Measurements from ENCODE around the gene AMBRA1.

The AMBRA1 gene

GRCh38 chr11:46505741-46506482 lies 87.9 kb downstream of the AMBRA1 start:
- DNase-seq (ENCODE audit: low read depth) = no peak

DNA sequence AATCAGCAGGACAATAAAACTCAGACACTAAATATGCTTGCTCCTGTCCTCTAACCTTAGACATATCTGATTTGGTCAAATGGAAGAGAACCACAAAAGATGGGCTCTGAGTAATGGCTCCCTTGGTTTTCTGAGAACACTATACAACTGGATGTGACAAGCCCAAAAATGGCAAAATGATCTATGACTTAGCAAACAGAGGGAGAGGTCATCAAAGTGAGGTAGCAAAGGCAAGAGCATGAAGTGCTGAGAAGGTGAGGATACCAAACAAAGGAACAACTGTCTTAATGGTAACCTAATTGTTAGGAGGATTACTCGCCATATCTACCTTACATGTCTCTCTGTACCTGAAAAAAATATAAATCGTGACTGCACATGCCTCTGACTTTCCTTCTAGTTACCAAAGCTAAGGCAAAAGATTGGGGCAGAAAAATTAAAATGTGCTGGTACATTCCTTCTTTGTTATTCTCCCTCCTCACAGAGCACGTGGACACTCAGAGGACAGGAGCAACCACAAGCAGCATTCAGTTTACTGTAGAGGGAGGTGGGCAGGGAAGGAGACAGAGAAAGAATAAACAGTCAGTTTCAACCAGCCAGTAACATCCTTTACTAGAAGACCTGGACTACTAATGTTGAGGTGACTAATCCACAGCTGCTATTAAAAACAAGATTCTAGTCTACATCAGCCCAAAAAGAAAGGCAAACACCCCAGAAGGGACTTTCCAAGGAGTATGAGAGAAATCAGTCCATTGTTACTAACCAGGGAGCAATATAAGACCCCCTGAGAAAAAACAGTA lies 88.8 kb downstream of the AMBRA1 start:
- peak; percentile 54 for DNase-seq (ENCODE audit: low read depth)

DNA sequence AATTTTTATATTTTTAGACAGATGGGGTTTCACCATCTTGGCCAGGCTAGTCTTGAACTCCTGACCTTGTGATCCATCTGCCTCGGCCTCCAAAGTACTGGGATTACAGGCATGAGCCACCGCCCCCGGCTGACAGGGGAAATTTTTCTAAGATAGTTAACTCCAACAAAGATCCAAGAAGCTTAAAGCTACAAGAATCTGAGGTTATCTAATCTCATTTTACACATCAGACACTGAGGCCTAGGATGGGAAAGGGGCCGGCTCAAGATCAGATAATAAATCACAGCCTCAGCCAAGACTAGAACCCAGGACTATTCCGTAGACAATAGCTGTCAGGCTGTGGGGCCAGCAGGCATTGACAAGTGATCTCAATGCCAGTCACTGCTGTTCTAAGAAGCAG lies 94.0 kb downstream of the AMBRA1 start:
- DNase-seq (ENCODE audit: low read depth) = no peak

DNA sequence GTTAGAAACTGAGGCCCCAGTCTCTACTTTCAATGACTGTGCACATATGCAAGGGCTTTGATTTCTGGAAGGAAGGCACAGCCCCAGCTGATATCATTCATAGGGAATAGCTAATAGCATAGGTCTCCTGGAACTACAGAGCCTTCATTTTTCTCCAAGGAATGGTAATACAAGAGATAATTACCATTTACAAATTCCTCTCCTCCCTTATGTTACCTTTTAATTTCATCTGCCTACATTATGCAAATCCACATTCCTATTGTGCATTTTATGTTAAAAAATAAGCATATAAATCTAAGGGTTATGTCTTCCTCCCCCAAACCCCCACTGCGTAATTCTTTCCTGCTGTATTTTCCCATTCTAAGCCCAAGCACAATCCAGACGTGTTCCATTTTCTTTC lies 94.9 kb downstream of the AMBRA1 start:
- no peak for DNase-seq (ENCODE audit: low read depth)

- no peak for DNase-seq (ENCODE audit: low read depth)
These were observed 95.6 kb downstream of the AMBRA1 start for GRCh38 chr11:46498179-46498578.

- no peak for DNase-seq (ENCODE audit: low read depth)
These were observed 96.3 kb downstream of the AMBRA1 start for GRCh38 chr11:46497498-46497897.

DNA sequence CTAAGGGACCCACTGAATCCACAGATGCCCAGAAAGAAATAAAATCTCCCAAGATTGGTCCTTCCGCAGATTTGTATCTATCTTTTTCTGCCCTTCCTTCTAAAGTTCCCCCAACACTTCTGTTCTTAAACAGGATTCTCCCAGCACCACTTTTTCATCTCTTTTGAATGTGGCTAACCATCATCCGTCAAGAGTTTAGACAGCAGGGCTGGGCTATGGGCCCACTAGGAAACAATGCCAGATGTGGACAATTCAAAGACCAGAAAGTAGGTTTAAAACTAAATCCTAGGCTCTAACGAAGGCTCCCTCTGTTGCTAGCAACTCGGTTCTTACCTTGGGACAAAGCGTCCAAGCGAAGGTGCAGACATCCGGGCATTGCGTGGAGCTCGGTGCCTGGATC lies 100.0 kb downstream of the AMBRA1 start:
- no peak for DNase-seq (ENCODE audit: low read depth)

DNA sequence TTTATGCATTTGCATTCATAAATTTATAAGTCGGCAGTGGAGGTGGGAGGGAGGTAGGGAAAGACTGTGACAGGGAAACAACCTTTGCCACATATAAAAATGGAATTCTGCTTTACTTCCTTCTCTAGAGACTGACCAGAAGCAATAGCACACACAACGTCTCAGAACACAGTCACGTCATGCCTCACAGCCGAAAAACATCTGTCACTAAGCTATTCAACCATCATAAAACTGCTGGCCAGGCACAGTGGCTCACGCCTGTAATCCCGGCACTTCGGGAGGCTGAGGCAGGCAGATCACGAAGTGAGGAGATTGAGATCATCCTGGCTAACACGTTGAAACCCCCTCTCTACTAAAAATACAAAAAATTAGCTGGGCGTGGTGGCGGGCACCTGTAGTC lies 101.3 kb downstream of the AMBRA1 start:
- peak; percentile 35 for DNase-seq (ENCODE audit: low read depth)

DNA sequence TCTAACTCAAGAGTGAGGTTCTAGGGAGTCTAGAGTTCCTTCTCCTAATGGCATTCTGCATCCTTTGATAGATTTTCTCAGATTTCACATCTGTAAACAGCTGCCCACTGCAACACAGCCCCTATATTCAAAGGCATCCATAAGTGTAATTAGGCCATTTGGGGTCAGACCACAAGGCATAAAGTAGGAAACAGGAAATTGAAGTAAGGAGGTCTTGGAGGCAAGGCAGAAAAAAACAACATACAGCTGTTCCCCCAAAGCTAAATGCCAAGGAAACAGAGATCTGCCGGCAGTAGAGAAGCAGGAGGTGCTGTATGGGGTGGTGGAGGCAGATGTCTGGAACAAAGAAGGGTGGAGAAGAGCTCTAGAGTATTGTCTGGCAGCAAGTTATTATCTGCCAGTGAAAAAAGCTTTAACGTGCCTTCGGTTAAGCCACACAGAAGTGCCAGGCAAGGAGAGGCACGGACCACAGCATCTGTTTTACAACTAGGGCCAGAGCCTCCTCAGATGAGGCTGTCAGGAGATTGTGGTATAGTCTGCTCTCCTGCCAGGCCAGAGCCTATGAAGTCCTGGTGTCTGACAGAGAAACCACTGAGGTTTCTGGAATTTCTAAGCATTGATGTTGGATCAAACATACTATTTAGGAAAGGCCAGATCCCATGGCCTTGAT lies 102.0 kb downstream of the AMBRA1 start:
- peak; percentile 26 for DNase-seq (ENCODE audit: low read depth)

DNA sequence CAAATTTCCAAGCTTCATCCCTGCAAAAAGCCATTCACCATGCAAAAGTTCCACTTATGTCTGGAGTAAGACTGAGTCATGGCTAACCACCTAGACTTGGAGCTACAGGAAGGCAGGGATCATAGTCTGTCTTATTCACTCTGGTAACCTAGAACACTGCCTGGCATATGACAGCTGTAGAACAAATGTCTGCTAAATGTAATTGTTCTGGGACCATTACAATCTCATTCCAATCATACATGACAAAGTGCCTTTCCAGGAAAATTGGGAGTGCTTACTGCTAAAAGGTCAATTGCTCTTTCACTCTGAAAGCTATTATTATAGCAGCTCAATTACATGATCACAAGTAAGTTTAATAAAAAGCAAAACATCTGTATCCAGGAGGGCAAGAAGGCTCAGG lies 103.2 kb downstream of the AMBRA1 start:
- DNase-seq (ENCODE audit: low read depth) = peak; percentile 24

GRCh38 chr11:46489656-46490560 lies 103.9 kb downstream of the AMBRA1 start:
- peak; percentile 62 for DNase-seq (ENCODE audit: low read depth)

GRCh38 chr11:46485856-46486443 lies 107.9 kb downstream of the AMBRA1 start:
- DNase-seq (ENCODE audit: low read depth) = no peak

DNA sequence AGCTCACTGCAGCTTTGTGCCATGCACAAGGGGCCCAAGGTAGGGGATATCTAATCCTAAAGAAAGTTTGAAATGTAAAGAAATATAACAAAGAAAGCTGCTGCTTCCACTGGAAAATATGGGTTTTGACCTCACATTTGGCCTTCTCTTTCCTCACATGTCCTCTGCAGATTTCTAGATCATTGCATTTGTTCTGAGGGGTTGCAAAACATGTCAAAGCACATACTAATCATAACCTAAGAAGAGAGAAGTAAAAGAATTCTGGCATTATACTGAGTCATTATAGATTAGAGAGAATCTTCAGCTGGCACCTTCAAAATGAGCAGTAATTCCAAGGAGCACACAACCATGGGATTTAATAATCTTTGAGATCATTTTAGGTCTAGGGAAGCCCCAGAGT lies 109.7 kb downstream of the AMBRA1 start:
- no peak for DNase-seq (ENCODE audit: low read depth)

- DNase-seq (ENCODE audit: low read depth) = no peak
These were observed 112.9 kb downstream of the AMBRA1 start for GRCh38 chr11:46480909-46481308.

DNA sequence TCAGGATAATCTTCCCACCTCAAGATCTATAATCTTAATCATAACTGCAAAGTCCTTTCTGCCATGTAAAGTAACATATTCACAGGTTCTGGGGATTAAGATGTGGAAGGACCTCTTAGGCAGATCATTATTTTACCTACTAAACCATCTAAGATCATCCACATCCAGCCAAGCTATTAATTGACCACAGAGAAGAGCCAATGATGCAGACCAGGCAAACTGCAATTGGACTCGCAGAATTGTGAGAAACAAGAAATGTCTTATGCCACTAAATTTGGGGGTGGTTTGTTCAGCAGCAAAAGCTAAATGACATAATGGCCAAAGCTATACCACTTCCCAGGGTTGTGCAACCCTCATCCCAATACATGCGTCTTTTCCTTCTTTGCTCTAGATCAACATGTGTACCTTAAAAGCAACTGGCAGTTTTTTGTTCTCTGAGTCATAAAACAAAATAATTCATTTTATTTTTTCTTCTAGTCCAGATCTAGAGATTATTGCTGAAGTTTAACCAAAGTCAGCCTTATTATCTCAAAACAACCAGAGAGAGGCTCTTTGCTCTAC lies 113.6 kb downstream of the AMBRA1 start:
- DNase-seq (ENCODE audit: low read depth) = no peak

DNA sequence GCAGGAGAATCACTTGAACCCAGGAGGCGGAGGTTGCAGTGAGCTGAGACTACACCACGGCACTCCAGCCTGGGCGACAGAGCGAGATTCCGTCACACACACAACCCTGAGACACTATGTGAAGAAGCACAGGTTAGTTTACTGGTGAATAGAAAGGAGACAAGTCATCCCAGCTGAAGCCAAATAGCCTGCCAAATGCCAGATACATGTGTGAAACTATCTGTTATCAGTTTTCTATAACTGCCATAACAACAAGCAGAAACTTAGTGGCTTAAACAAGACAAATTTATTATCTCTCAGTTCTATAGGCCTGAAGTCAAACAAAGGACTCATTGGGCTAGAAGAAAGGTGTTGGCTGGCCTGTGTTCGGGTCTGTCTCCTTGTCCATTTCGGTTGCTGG lies 114.2 kb downstream of the AMBRA1 start:
- no peak for DNase-seq (ENCODE audit: low read depth)

GRCh38 chr11:46478196-46478595 lies 115.6 kb downstream of the AMBRA1 start:
- no peak for DNase-seq (ENCODE audit: low read depth)

DNA sequence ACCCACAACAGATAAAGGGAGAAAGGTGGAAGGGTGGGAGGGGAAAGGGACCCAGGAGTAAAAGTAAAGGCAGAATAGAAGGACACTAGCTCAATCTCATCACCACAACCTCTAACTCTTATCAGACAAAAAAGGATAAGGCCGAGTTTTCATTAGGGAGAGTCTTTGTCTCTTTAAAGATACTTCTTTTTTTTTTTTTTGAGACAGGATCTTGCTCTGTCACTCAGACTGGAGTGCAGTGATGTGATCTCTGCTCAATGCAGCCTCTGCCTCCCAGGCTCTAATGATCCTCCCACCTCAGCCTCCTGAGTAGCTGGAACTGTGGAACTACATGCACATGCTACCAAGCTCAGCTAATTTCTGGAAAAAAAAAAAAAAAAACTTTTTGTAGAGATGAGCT lies 116.7 kb downstream of the AMBRA1 start:
- DNase-seq (ENCODE audit: low read depth) = no peak

DNA sequence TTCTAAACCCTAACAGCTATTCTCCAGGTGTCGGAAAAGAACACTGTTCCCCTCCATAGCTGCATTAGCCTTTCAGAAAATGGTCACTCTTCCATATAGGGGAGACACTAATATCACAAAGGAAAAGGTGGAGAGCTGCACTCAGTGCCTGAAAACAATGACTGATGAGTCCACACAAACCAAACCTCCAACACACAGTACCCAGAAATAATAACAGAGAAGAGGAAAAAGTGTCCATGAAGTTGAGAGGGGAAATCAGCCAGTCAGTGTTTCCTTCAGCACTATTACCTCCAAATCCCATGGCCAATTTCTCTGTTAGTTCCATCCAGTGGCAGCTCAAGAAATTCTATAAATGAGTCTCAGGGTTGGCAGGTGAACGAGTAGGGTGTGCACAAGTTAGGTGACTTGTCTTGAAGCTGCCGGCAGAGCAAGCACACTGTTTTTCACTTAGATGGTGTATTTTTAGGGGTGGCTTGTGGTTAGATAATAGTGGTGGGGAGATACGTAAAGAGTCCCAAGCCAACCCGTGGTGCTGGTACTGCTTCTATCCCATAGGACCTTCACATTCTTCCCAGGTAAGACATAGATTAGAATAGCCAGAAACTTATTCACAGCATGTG lies 117.8 kb downstream of the AMBRA1 start:
- no peak for DNase-seq (ENCODE audit: low read depth)

DNA sequence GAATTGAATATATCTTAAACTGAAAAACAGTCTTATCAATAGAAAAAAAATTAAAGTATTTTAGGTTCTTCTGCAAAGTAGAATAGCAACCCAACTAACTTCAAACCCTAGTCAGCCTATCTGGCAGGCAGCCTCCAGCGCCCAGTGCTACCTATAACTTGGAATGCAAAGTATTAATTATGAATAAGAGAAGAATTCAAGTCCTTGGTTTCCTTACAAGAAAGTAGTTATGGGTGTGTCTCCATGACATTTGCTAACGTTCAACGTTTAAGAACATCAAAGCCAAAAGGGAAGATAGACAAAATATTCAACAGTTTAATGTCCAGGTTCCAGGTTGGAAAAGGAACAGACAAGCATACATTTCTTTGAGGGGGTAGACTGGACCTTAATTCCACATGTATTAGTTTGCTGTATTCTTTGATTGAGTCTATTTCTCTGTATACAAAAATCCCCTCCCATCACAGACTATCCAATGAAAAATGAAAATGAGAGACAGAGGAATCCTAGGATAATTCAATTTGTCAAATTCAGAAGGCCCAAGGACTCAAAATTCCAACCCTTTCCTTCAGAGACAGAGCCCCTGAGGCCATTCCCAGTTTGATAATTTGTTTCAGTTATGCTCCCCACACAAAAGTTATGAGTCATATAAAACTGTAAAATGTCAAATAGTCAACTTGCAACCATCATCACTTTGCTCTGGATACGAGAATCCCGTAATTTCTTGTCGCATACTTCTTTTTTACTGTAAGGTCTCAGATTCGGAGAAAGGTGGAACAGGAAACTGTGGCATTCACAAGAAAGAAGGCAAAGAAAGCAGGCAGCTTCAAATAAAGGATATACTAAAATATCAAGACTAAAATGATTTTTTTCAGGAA lies 118.5 kb downstream of the AMBRA1 start:
- DNase-seq (ENCODE audit: low read depth) = peak; percentile 53

Data from EH (cell line).